KMS-11 (cell line): ENCODE measurements around the gene MYEOV.

Source experiments
- H2AFZ ChIP-seq: fragments of 200-600 bp; sonication (generic); 2 replicates; pipeline ENCODE4 v1.6.1; 2016; ENCODE audit warnings: antibody characterized with exemption, mixed run types, low read depth
- H3K27ac ChIP-seq: fragments of 200-600 bp; sonication (generic); 2 replicates; pipeline ENCODE4 v1.6.1; 2016; ENCODE audit warnings: mild to moderate bottlenecking, mixed run types
- H3K27me3 ChIP-seq: fragments of 200-600 bp; sonication (generic); 2 replicates; pipeline ENCODE4 v1.6.1; 2017; ENCODE audit warnings: mild to moderate bottlenecking, low read depth, mixed run types, moderate library complexity; ENCODE audit not compliant: insufficient read depth
- H3K36me3 ChIP-seq: fragments of 200-600 bp; sonication (generic); 2 replicates; pipeline ENCODE4 v1.6.1; 2017; ENCODE audit warnings: mild to moderate bottlenecking, mixed run types; ENCODE audit not compliant: insufficient read depth
- H3K4me1 ChIP-seq: fragments of 200-600 bp; sonication (generic); 2 replicates; pipeline ENCODE4 v1.6.1; 2016; ENCODE audit warnings: mild to moderate bottlenecking, low read depth, mixed run types; ENCODE audit not compliant: poor library complexity, severe bottlenecking
- H3K4me2 ChIP-seq: fragments of 200-600 bp; sonication (generic); 2 replicates; pipeline ENCODE4 v1.7.0; 2016; ENCODE audit warnings: mild to moderate bottlenecking, mixed run types
- H3K4me3 ChIP-seq: fragments of 200-600 bp; sonication (generic); IDR thresholded peaks from 2 replicates; pipeline ENCODE4 v1.6.1; 2017; ENCODE audit warnings: low read depth, low read length, mixed read lengths; ENCODE audit not compliant: insufficient read depth
- H3K79me2 ChIP-seq: fragments of 200-600 bp; sonication (generic); 2 replicates; pipeline ENCODE4 v1.6.1; 2016; ENCODE audit warnings: low read depth, mixed run types; ENCODE audit not compliant: insufficient read depth
- H3K9ac ChIP-seq: fragments of 200-600 bp; sonication (generic); 2 replicates; pipeline ENCODE4 v1.6.1; 2016; ENCODE audit warnings: mild to moderate bottlenecking, mixed run types
- H4K20me1 ChIP-seq: fragments of 200-600 bp; sonication (generic); 2 replicates; pipeline ENCODE4 v1.6.1; 2016; ENCODE audit warnings: mild to moderate bottlenecking, mixed run types; ENCODE audit not compliant: insufficient read depth
- TF ChIP-seq, protein P1 (sequence below): fragments of 200-600 bp; sonication (generic); conservative IDR thresholded peaks from 2 replicates; pipeline ENCODE4 v1.6.1; 2017; ENCODE audit warnings: low read depth, mild to moderate bottlenecking, antibody characterized with exemption, low read length, moderate library complexity, mixed read lengths

Gene MYEOV

DNA sequence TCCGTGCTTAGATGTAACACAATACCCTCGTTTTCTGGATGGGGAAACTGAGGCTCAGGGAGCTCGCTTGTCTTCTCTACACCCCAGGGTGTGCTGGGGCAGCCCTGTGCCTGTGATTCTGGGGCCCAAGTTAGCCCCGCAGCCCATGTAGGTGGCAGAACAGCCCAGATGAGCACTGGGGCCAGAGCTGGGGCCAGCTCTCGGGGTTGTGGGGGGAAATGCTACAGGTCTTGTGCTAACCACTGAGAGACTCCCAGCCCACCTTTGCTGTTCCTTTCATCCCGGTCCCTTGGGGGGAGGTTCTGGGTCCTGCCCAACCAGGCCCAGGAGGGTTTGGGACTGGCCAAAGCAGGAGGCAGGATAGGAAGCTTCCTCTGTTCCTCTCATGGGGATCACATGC, 13.5 kb downstream of the MYEOV start:
- Histone ChIP-seq H3K4me1 (no peaks in the 10 kb centered on the region), H3K79me2 (no peaks in the 10 kb centered on the region), H3K27me3 (peaks cover 17% of the 10 kb centered on the region; the same call in 1 of the 2 replicates), H4K20me1 (no peaks in the 10 kb centered on the region), H3K9ac (no peak overlapping the region), H2AFZ (no peak overlapping the region), H3K4me2 (no peak overlapping the region), H3K4me3 (no peak overlapping the region), H3K27ac (no peak overlapping the region), H3K36me3 (no peaks in the 10 kb centered on the region)
- TF ChIP-seq, protein P1, sequence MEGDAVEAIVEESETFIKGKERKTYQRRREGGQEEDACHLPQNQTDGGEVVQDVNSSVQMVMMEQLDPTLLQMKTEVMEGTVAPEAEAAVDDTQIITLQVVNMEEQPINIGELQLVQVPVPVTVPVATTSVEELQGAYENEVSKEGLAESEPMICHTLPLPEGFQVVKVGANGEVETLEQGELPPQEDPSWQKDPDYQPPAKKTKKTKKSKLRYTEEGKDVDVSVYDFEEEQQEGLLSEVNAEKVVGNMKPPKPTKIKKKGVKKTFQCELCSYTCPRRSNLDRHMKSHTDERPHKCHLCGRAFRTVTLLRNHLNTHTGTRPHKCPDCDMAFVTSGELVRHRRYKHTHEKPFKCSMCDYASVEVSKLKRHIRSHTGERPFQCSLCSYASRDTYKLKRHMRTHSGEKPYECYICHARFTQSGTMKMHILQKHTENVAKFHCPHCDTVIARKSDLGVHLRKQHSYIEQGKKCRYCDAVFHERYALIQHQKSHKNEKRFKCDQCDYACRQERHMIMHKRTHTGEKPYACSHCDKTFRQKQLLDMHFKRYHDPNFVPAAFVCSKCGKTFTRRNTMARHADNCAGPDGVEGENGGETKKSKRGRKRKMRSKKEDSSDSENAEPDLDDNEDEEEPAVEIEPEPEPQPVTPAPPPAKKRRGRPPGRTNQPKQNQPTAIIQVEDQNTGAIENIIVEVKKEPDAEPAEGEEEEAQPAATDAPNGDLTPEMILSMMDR = no peak

DNA sequence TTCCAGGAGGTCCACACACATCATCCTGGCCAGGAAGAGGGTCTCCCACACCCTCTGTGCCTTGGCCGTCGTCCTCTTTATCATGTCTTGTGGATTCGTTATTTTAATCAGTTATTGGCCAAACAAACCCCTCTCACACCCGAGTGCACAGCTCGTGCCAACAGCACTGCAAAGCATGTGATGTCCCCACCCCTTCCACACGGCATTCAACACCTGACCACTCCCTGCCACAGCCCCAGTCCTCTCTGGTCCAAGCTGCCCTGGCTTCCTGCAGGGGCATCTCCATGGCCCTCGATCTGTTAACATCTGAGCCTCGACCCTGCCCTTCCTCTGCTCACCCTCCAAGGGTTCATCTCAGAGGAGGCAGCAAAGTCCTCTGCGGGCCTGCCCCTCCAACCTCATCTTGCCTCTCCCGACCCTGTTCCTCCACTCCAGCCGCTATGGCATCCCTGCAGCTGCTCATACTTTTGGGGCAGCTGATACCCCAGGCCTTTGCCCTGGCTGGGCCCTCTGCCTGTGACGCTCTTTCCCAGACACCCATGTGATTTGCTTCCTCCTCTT, 14.0 kb downstream of the MYEOV start:
- no peaks in the 10 kb centered on the region for H4K20me1 ChIP-seq
- H3K27me3 ChIP-seq = peaks cover 17% of the 10 kb centered on the region; the same call in 1 of the 2 replicates
- TF ChIP-seq, protein P1 = no peak
- no peaks in the 10 kb centered on the region for H3K36me3 ChIP-seq
- H3K4me1 ChIP-seq = no peaks in the 10 kb centered on the region
- no peak overlapping the region for H3K4me2 ChIP-seq
- no peak overlapping the region for H3K4me3 ChIP-seq
- no peak overlapping the region for H3K9ac ChIP-seq
- no peaks in the 10 kb centered on the region for H3K79me2 ChIP-seq
- no peak overlapping the region for H3K27ac ChIP-seq
- H2AFZ ChIP-seq = no peak overlapping the region

- Histone ChIP-seq H3K79me2 (no peaks in the 10 kb centered on the region), H3K4me2 (no peak overlapping the region), H4K20me1 (no peaks in the 10 kb centered on the region), H3K4me3 (no peak overlapping the region), H3K36me3 (no peaks in the 10 kb centered on the region), H3K9ac (no peak overlapping the region), H2AFZ (no peak overlapping the region), H3K27me3 (peaks cover 17% of the 10 kb centered on the region; the same call in 1 of the 2 replicates), H3K27ac (no peak overlapping the region), H3K4me1 (no peaks in the 10 kb centered on the region)
- TF ChIP-seq, protein P1 = no peak
Measured at GRCh38 chr11:69308491-69308911, 14.5 kb downstream of the MYEOV start.

DNA sequence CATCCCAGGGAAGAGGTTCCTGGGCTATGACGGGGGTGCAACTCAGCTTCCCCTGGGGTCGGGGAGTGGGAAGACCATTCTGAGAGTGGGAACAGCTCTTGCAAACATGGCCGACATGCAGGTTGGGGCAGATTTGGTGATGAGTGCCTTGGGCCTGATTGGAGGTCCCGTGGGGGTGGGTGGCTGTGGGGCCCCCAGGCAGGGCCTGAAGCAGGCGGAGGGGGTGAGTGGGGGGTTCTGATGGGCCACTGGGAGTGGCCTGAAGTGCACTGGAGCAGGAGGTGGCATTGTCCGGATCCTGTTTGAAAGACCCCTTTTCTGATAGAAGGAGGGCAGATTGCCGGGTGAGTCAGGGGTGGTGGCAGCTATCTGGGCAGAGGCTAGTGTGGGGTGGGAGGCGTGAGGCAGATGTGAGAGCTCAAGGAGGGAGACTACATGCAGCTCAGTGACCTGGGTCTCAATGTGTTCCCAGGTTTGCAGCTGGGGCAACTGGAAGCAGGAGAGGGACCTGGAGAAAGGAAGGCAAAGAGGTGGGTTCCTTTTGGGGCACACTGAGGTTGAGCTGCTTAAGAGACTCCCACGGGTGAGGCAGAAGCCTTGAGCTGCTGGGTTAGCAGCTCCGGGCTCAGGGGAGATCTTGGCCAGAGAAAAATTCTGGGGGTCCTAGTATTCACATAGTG, 15.1 kb downstream of the MYEOV start:
- Histone ChIP-seq H3K27me3 (peaks cover 17% of the 10 kb centered on the region; the same call in 1 of the 2 replicates), H2AFZ (no peak overlapping the region), H4K20me1 (no peaks in the 10 kb centered on the region), H3K36me3 (no peaks in the 10 kb centered on the region), H3K4me3 (no peak overlapping the region), H3K79me2 (no peaks in the 10 kb centered on the region), H3K27ac (no peak overlapping the region), H3K4me2 (no peak overlapping the region), H3K4me1 (no peaks in the 10 kb centered on the region), H3K9ac (no peak overlapping the region)
- TF ChIP-seq, protein P1 = no peak
